GM10266 (cell line): ENCODE measurements around the gene HLA-DPB1.
"Not testable (repeated sequence)": the region's sequence is repeated elsewhere in the genome, so short reads cannot be mapped to it uniquely, and the experiment has no call there.

Source experiments
- DNase-seq: peaks from one replicate; pipeline ENCODE4 v3.0.0; 2012; ENCODE audit errors: extremely low spot score
- CTCF ChIP-seq: IDR thresholded peaks from 2 replicates; pipeline ENCODE4 v1.5.1; 2012; ENCODE audit warnings: mild to moderate bottlenecking, low read depth; ENCODE audit not compliant: control insufficient read depth, insufficient read depth; ENCODE audit errors: missing control alignments

The HLA-DPB1 gene

GRCh38 chr6:33088258-33088930, 12.6 kb downstream of the HLA-DPB1 start:
- no peak for DNase-seq
- no peak for TF ChIP-seq CTCF

GRCh38 chr6:33088931-33089620, 13.3 kb downstream of the HLA-DPB1 start:
- no peak for TF ChIP-seq CTCF
- no peak for DNase-seq

DNA sequence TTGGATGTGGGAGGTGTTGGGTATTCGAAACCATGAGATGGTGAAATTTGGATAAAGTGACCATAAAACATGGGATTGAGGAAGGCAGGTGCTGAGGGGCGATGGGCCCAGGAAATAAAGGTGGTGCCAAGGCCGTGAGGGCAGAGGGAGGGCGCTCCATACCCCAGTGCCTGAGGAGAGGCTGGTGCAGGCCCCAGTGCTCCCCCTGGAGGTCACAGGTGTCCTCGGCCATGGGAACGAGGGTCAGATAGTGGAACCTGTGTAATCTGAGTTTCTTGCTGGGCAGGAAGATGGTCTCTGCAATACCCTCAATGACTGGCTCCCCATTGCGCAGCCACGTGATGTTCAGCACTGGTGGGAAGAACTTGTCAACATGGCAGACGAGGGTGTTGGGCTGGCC, 16.2 kb downstream of the HLA-DPB1 start:
- DNase-seq: peak; percentile 71
- TF ChIP-seq CTCF: peak; percentile 79

DNA sequence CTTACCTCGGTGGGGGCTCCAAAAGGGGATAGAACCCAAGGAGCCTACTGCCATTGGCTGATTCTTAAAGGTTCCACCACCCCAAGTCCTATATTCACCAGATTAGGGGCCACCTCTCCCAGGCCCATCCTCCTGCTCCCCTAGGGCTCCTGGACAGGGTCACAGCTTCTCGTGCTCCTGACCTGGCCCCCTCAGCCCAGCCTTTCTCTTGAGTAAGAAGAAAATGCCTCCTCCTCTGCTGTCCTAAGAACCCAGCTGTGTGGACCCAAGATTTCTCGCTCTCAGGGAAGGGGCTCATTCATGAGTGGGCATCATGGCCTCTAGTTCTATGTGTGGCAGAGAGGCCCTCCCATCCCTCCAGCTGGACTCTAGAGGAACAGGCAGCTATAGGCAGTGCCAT, 16.6 kb downstream of the HLA-DPB1 start:
- no peak for TF ChIP-seq CTCF
- DNase-seq: no peak

DNA sequence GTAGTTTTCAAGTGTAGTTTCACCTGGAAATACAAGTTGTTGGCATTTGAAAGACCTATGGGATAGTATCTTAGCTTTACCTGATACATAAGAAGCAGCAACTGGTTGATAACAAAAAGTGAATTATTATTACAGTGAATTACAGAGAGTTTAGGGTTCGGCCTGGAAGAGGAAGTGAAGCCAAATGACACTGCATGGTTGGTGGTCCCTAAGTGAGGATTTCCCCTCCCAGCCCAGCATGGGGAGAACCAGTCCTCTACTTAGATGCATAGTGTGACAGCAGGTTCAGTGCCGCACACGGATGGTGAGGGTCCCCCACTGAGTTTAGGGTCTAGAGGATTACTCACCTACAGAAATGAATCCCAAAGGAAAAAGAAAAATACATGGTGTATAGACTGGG, 18.1 kb downstream of the HLA-DPB1 start:
- no peak for TF ChIP-seq CTCF
- no peak for DNase-seq

- TF ChIP-seq CTCF: no peak
These were observed 19.9 kb downstream of the HLA-DPB1 start for GRCh38 chr6:33095681-33096080.

GRCh38 chr6:33101121-33101737, 25.4 kb downstream of the HLA-DPB1 start:
- not testable (repeated sequence) for DNase-seq

More at GRCh38 chr6:33095681-33096080, 19.9 kb downstream of the HLA-DPB1 start:
- DNase-seq: no peak
